ENCODE data around the gene GCKR. TPM values are rescaled to one million over a fixed set of nuclear protein-coding genes. Genes with fewer than 3 reads are reported as not detected.
"Not testable (repeated sequence)": the region's sequence is repeated elsewhere in the genome, so short reads cannot be mapped to it uniquely, and the experiment has no call there.

GCKR gene
- total RNA-seq, 1 donor from 2014 or later, result not detected

GRCh38 chr2:27549303-27549702, 52.7 kb downstream of the GCKR start:
- ATAC-seq, result no peak

GRCh38 chr2:27551514-27551913, 54.9 kb downstream of the GCKR start:
- H3K9me3 ChIP-seq, result no peaks in the 10 kb centered on the region
- H3K27me3 ChIP-seq, result no peaks in the 10 kb centered on the region
- ATAC-seq, result no peak
- no peak for TF ChIP-seq CTCF (IDR thresholded peaks at IDR 0.05)
- H3K27ac ChIP-seq, result no peak overlapping the region
- no peak for DNase-seq
- H3K4me1 ChIP-seq, result no peaks in the 10 kb centered on the region
- H3K36me3 ChIP-seq, result no peaks in the 10 kb centered on the region
- H3K4me3 ChIP-seq, result no peak overlapping the region
- intact Hi-C loops (cut with DNase I), result no loop called here

More at GRCh38 chr2:27549303-27549702, 52.7 kb downstream of the GCKR start:
- H3K9me3 ChIP-seq, result no peaks in the 10 kb centered on the region
- H3K4me1 ChIP-seq, result no peaks in the 10 kb centered on the region
- no peaks in the 10 kb centered on the region for H3K36me3 ChIP-seq
- H3K27ac ChIP-seq, result no peak overlapping the region
- no peak for TF ChIP-seq CTCF (IDR thresholded peaks at IDR 0.05)
- intact Hi-C loops (cut with DNase I), result no loop called here
- H3K4me3 ChIP-seq, result no peak overlapping the region
- no peaks in the 10 kb centered on the region for H3K27me3 ChIP-seq
- DNase-seq, result no peak

- no peak for ATAC-seq
- no peak overlapping the region for H3K27ac ChIP-seq
- H3K9me3 ChIP-seq, result no peaks in the 10 kb centered on the region
- DNase-seq, result no peak
- no peak for TF ChIP-seq CTCF (IDR thresholded peaks at IDR 0.05)
- H3K27me3 ChIP-seq, result no peaks in the 10 kb centered on the region
- no peak overlapping the region for H3K4me3 ChIP-seq
- intact Hi-C loops (cut with DNase I), result no loop called here
- H3K4me1 ChIP-seq, result no peaks in the 10 kb centered on the region
- no peaks in the 10 kb centered on the region for H3K36me3 ChIP-seq
These were observed 56.3 kb downstream of the GCKR start for GRCh38 chr2:27552941-27553340.

- H3K27ac ChIP-seq; intact Hi-C loops (cut with DNase I); H3K9me3 ChIP-seq; H3K27me3 ChIP-seq; DNase-seq; H3K4me3 ChIP-seq; H3K4me1 ChIP-seq; H3K36me3 ChIP-seq; ATAC-seq: not testable (repeated sequence)
These were observed 57.8 kb downstream of the GCKR start for GRCh38 chr2:27554451-27554850.

- no peaks in the 10 kb centered on the region for H3K36me3 ChIP-seq
- ATAC-seq (no peak), DNase-seq (no peak)
- TF ChIP-seq CTCF (IDR thresholded peaks at IDR 0.05), result no peak
- H3K9me3 ChIP-seq, result no peaks in the 10 kb centered on the region
- H3K27ac ChIP-seq, result no peak overlapping the region
- intact Hi-C loops (cut with DNase I), result no loop called here
- peaks cover 13% of the 10 kb centered on the region for H3K27me3 ChIP-seq
- no peak overlapping the region for H3K4me3 ChIP-seq
- no peaks in the 10 kb centered on the region for H3K4me1 ChIP-seq
These were observed 62.6 kb downstream of the GCKR start for GRCh38 chr2:27559228-27559627.

- no peaks in the 10 kb centered on the region for H3K4me1 ChIP-seq
- H3K36me3 ChIP-seq, result no peaks in the 10 kb centered on the region
- no peaks in the 10 kb centered on the region for H3K9me3 ChIP-seq
- TF ChIP-seq CTCF (IDR thresholded peaks at IDR 0.05), result no peak
- no peak for DNase-seq
- H3K4me3 ChIP-seq, result no peak overlapping the region
- no peak for ATAC-seq
- no peak overlapping the region for H3K27ac ChIP-seq
- intact Hi-C loops (cut with DNase I), result no loop called here
- H3K27me3 ChIP-seq, result peaks cover 13% of the 10 kb centered on the region
These were observed 64.4 kb downstream of the GCKR start for GRCh38 chr2:27561060-27561459.
